ENCODE measurements around the gene GPRC5B.

GRCh38 chr16:19844945-19845641 is 39.6 kb downstream of the GPRC5B start:
- no peak for TF ChIP-seq CTCF (conservative IDR thresholded peaks at IDR 0.05; ENCODE audit: low read depth, low read length)
- no peak for TF ChIP-seq EZH2 (IDR thresholded peaks at IDR 0.05; ENCODE audit: borderline replicate concordance, low read depth, low read length, poor library complexity, severe bottlenecking)
